Activated CD4-positive, alpha-beta T cell treated with anti-CD3 and anti-CD28 coated beads, Interleukin-2, amount 50 U/mL, for 48 hours (primary cell): Measurements from ENCODE around the gene CLGN.

Source experiments
- DNase-seq, 2 experiments: peaks; one replicate each; pipeline ENCODE4 v3.0.0-alpha.2; 2020

The CLGN gene

DNA sequence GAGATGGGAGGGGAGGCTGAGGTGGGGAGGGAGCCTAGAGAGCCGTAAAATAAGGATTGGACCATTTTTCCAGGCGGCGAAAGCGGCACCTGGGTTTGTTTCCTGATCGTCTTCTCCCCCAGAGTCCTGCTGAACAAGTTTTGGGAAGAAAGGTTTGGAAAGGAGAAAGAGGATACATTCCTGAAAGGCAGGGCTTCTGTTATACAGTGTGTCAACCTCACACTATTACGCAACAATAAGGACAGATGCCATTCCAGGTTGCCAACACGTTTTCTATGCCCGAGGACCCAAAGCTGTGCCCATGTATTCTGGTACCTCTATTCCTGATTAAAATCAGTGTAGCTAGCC is 53.3 kb downstream of the CLGN start:
- DNase-seq, result no peak

DNA sequence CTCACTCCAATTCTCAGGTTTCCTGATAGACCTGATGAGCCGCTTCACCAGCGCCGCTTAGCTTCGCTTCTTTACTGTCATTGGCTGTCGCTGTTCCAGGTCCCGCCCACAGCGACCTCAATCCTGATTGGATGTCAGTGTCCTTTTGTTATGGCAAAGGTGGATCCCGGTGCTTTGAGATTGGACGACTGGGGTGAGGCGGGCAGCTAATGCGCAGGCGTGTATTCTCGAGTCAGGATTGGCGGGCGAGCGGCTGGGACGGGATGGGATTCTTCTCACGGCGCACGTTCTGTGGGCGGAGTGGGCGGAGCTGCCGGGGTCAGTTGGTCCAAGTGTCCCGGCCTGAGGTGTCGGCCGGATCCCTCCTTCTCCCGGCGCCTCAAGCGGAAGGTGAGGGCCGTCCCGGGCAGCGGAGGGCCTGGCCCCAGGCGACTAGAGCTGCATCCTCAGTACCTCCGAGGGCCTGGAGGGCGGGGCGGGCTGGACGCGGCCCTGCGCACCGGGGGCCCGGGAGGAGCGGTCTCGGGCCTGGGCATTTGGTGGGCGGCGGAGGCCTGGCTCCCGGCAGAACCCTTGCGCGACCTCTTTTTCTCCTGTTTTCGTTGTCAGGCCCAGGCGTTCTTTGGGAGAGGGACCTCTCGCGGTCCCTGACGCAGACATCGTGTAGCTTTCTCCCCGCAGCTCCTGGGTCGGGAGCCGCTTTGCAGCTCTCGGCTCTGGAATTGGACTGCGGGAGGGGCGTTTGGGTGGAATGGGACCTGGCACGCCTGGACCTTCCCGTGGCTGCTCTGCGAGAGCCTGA is 53.9 kb downstream of the CLGN start, which contains the start of gene SCOC:
Gene SCOC (plus strand): TSS at position 319 of the 802 bp plus-strand sequence. CDS start 5,525 bp downstream, outside the sequence.
- peak; percentile 97 to 98 for DNase-seq

DNA sequence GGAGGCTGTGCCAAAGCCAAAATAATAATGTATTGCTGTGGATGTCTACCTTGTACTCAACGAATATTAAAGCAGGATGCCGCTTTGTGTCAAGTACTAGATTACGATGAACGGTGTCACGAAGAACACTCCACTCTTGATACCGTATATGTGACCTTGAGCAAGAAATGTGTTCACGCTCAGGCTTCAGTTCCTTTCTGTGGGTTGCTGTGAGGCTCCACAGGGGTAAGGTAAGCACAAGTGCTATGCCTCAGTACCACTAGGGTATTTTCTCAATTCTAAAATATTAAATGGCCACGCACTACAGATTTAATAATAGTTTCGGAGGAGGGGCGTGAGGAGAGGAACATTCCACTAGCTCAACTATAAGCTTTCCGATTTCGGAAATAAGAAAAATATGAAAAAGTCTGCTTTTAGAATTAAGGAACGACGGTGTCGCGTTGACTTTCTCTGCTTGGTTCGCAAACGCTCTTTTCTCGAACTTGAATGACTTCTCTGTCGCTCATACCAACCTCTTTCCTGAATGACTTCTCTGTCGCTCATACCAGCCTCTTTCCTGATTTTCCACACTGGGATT is 54.6 kb downstream of the CLGN start:
- DNase-seq, result peak; percentile 8 to 31

DNA sequence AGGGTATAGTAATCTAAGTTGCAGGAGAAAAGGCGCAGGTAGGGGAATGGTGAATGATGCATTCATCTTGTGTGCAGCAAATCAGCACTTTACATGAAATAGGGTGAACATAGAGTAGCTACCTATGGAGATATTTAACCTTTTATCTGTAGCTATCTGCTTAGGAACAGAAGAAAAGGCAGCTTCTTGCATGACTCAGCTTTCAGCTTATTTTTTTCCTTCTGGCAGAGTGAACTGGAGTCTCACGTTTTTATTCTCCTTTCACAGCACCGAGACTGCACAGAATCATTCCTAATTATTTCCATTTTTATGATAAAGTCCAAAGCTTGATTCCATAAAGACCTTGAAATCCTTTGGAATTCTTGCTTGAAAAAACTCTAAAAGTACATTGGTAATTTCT is 58.8 kb downstream of the CLGN start:
- no peak for DNase-seq

DNA sequence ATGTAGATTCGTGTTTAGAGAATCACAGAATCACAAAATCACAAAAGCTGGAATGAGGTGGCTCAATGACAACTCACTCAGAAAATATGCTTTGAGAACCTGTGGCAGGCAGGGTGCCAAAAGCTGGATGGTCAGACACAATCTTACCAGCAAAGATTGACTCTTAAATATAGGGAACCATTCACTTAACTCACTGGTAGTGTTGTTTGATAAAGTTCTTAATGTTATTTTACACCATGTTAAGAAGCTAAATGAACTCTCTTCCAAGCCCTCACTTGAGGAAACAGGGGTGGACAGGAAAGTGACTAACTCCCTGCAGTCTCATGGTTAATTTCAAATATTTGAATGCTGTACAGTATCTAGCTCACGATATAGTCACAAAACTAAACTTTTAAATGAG is 59.7 kb downstream of the CLGN start:
- no peak for DNase-seq

DNA sequence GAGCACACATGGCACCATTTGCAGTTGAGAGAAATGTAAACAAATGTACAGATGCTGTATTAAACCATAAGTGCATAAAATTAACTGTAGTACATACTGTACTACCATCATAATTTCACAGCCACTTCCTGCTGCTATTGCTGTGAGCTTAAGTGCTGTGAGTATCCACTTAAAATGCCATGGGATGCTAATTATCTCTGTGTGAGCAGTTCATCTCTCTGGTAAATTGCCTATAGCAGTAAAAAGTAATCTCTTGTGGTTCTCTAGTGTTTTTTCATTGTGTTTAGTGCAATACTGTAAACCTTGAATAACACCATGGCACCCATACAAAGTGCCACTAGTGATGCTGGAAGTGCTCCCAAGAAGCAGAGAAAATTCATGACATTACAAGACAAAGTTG is 63.9 kb downstream of the CLGN start:
- DNase-seq, result no peak

DNA sequence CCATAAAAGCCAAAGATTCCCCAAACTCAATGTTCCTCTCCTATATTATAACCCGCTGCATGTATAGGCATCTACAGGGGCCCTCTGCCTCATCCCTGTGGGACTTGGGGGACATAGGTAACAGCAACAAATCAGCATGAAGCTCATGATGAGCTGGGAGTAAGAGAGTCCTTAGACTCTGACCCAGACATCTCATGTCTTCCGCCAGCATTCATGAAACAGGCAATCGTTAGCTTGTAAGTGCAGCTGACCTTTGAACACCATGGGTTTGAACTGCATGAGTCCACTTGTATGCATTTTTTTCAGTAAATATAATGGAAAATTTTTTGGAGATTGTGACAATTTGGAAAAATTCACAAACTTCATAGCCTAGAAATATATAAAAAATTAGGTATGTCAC is 64.4 kb downstream of the CLGN start:
- DNase-seq, result no peak

DNA sequence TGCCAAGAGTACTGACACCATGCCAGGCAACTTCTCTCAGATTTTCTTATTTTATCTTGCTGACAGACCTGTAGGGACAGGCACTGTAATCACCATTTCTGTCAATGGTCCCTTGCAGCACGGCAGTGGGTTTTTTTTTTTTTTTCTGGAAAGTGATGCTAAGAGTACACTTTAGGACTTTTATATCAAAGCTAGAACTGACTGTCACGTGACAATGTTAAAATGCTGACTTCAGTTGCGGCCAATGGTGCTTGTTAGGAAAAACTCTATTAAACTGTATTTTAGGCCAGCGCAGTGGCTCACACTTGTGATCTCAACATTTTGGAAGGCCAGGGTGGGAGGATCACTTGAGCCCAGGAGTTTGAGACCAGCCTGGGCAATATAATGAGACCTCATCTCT is 66.3 kb downstream of the CLGN start:
- DNase-seq, result no peak

DNA sequence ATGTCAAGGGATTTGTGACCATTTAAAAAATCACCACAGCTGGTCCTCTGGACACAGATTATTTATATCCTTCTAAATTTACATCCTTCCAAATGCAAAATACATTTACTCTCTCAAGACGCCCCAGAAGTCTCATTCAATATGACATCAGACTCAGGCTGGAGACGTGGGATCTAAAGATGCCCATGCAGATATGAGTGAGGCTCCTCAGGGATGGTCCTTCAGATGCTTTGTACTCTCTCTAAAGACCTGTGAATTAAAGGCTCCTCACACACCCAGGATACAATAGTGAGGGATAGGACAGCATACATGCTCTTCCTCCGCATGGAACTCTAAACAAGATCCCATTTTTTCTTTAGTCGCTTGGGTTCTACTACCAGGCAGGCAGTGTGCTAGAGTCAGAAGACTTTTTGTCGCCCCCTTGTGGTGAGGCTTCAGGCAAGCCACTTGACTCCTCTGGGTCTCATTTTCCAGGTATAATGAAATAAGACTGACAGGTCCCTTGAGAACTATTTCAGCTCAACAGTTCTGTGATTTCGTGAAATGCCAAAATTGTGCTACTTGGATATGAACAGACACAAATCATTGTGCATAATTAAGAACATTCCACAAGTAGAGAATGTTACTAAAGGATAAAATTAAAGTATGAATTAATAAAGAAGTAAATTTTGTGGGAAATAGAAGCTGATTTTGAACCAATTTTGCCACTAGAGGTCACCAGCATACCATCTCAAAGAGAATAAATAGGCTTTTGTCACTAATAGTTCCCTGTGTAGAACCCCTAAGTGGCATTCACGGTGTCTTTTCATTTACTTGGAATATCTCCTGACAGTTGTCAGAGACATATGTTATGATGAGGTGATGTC is 67.7 kb downstream of the CLGN start:
- peak; percentile 77 to 85 for DNase-seq

DNA sequence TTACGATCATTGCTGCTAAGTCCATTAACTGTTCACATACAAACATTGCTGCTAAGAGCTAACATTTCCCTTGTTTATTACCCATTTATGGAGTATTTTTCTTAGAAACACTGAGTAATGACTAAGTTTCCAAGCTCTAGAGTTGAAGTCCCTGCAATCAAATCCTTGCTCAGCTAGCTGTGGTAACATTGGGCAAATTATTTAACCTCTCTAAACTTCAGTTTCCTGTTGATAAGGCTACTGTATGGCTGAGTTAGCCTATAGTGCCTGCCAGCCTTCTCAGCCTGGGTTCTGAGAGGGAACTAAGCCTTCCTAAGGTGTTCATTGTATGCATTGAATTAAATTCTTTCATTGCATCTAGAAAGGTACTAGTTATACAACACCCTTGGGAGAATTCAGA is 69.2 kb downstream of the CLGN start:
- no peak for DNase-seq

DNA sequence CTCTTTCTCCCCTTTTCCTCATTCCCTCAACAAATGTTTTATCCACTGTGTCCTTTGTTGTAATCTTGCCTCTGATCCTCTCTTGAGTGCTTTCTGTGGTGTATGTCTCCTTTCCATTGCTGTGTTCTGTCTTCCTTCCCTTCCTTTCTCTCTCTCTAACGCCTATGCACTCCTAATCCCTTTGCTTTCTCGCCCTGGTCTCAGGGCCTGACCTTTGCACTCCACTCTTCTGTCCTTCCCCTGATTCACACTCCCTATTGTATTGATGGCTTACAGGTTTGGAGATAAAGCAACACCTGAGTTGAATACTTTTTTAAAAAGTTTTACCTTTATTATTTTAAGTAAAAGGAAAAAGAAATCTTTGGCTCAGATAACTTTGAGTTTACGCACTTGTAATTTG is 69.6 kb downstream of the CLGN start:
- DNase-seq, result no peak

DNA sequence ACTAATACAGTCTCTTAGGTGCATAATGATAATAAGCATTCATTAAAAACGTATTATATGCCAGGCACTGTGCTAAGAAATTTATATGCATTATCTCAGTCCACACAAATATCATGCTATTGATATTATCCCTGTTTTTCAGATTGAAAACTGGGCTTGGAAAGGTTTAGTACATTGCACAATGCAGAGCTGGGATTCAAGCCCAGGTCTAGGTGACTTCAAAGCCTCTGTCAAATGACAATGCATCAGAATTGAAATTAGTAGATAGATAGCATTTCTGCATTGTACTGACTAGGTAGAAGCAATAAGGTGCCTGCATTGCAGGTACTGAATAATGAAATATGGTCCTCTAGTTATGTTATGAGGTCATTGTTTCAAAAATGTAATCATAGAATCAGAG is 72.2 kb downstream of the CLGN start:
- no peak for DNase-seq

DNA sequence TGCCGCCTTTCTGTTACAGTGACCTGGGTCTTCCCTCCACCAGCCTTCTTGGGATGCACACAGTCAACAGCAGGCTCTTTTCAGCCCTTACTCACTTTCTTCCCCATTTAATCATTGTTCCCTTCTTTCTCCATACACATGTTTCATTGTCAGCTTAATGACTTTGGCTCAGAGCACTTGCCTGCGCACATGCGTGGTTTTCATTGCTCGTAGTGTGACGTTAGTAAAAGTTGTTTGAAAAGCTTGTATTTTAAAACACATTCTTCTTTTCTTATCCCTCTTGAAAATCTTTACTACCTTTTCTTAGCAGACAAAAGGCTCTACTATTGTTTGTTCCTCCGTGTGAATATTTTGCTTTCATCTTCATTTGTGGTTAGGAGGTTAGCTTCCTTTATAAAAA is 73.7 kb downstream of the CLGN start:
- DNase-seq, result no peak

DNA sequence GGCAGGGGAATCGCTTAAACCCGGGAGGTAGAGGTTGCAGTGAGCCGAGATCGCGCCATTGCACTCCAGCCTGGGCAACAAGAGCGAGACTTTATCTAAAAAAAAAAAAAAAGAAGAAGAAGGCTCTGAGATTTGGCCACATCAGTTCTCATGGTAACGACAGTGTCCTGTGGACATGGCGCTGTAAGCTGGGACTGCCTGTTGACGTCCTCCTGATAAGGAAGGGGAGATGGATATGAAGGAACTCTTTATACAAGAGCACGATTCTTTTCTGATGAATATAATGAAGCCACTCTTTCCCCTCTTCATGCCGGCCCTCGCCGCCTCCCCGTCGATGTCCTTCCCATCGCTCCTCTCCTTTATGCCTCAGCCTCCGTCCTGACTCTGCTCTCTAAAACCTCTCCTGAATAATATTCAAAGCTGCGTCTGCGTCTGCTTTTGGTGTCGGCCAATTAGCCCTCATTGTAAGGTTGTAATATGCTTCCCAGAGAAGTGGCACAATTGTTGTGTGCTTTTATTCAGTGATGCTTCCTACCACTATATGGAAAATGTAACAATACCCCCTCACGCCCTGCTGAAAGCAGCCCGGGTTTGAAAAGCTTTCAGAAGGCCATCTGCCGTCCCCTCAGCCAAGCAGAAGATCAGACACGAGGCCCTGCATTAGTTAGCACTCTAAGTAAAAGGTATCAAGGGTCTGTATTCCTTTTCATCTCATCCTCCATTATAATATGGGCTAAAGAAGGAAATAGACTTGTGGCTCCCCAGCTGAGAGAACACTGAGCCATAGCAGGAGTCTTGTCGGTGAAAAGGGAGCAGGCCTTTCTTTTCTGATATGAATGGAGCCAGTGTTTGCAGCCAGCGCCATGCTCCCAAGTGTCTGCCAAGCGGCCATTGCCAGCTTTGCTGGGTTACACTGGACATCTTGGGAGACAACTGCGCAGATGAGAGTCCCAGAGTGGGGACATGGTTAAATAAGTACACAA is 76.1 kb downstream of the CLGN start:
- no peak for DNase-seq

DNA sequence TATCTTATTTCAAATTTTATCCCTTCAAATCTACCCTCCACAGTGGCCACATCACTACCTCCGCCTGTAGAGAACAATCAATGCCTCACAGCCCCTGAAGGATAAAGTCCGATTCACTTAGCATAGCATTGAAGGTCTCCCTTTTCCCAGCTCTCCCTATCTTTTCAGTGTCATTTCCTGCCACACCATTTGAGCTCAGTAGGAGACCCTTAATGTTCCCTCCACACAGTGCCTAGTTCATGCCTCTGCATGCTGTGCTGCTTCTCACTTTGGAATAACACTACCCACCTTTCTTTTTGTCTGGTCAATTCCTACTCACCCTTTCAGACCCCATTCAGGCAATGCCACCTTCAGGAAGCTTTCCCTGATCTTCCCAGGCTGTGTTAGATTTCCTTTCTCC is 77.6 kb downstream of the CLGN start:
- DNase-seq, result no peak

DNA sequence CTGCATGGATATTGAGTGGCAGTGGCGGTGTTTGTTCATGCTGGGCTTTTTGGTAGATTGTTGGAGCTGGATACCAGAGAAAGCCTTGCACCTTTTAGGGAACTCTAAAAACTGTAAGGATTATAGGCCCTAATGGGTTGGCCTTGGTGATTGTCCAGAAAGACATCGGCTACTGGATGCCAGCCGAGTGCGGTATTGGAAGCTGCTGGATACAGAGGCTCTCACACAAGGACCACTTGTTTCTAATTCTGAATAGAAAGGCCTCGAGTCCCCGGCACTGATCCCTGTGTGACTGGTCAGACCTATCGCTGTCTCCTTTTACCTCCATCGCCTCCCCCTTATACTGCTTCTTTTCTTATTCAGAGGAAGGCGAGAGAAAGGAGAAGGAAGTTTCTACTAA is 81.3 kb downstream of the CLGN start:
- DNase-seq, result no peak

DNA sequence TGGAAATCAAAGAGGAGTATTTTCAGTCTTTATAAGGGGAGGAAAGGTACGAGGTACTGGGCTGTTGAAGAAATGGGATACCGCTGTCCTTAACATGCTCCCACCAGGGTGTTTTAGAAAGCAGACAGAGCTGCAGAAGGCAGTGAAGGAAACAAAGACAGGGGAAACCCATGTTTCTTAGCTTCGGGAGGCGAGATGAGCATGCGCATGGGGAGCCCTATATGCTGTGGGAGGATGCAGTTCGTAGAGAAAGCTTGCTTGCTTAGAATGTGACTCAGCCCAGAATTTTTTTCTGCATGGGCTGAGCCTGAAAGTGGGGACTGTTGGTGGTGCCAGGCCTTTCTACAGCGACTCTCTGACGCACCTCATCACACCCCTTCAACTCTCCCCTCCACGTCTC is 82.8 kb downstream of the CLGN start:
- no peak for DNase-seq

DNA sequence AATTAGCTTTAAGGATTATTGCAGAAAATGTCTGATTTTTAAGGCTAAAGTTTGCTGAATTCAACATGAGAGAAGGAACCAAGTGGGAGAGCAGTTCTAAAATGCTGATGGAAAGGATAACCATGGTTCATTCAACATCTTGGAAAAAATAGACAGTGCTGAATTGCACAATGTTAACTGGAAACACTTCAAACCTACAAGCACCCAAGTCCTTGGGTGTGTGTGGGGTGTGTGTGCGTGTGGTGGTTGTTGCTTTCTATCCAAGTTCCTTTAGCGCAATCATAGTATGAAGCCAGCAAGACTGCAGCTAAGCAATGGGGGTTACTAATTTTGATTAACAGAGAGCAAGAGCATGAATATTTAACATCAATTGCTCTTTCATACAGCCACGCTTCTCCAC is 83.3 kb downstream of the CLGN start:
- DNase-seq, result no peak

DNA sequence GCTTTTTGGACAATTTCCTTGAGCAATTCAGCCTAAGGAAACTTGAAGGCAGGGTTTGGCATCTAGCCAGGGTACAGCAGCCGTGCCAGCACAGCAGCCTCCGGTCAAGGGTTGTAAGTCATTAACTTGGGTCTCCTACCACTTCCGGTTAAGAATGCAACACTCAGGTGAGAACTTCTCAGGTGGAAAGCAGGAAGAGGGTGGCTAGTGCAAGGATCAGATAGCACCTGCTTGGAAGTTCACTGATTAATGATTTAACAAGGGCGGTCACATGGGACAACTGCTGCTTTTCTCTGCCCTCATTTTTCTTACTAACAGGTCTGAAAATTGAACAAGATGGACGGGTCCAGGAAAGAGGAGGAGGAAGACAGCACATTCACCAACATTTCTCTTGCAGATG is 84.1 kb downstream of the CLGN start:
- DNase-seq, result no peak

DNA sequence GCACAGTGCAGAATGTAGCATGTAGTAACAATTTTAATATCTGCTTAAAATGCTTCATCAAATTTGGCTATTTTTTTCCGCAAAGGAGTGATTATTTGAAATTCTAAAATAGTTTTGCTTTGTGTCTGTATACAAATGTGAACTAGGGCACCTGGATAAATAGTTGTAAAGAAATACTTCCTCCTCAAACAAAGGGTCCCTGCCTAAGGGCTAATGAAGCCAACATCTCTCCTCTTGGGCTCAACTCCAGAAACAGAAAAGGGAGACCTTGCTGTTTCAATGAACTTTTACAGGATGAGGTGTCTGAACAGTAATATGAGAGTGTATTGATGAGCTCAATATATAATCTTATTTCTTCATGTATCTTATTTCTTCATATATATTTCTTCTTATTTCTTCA is 84.8 kb downstream of the CLGN start:
- no peak for DNase-seq
